Activated T-helper 9 cell treated with anti-CD3 and anti-CD28 coated beads, Interleukin-2, amount 50 U/mL, for 16 hours (primary cell): ENCODE data around the gene VILL.
A peak's percentile ranks its signal among the peaks of the same experiment; 100 is the strongest.
"Not testable (repeated sequence)": the region's sequence is repeated elsewhere in the genome, so short reads cannot be mapped to it uniquely, and the experiment has no call there.

Source experiments
- DNase-seq: peaks from one replicate; pipeline ENCODE4 v3.0.0-alpha.2; 2020; ENCODE audit warnings: low read depth

The VILL gene

GRCh38 chr3:37963635-37964034 lies 27.0 kb upstream of the VILL start:
- DNase-seq: no peak

- no peak for DNase-seq
Observed at GRCh38 chr3:37964146-37964545, 26.4 kb upstream of the VILL start.

- DNase-seq: no peak
Observed at GRCh38 chr3:37964716-37965115, 25.9 kb upstream of the VILL start.

- DNase-seq: peak; percentile 5
Observed at GRCh38 chr3:37967260-37967881, 23.2 kb upstream of the VILL start.

- DNase-seq: no peak
Observed at GRCh38 chr3:37968199-37968598, 22.4 kb upstream of the VILL start.

GRCh38 chr3:37968813-37969595 lies 21.6 kb upstream of the VILL start:
- no peak for DNase-seq

GRCh38 chr3:37969596-37970100 lies 20.9 kb upstream of the VILL start:
- DNase-seq: no peak

- no peak for DNase-seq
Observed at GRCh38 chr3:37970802-37971201, 19.8 kb upstream of the VILL start.

- no peak for DNase-seq
Observed at GRCh38 chr3:37971467-37971866, 19.1 kb upstream of the VILL start.

- not testable (repeated sequence) for DNase-seq
Observed at GRCh38 chr3:37972056-37972455, 18.5 kb upstream of the VILL start.

- DNase-seq: no peak
Observed at GRCh38 chr3:37973246-37974054, 17.1 kb upstream of the VILL start.

- peak; percentile 52 for DNase-seq
Observed at GRCh38 chr3:37974121-37975083, 16.2 kb upstream of the VILL start.

- DNase-seq: no peak
Observed at GRCh38 chr3:37979541-37980461, 10.8 kb upstream of the VILL start.

GRCh38 chr3:37980462-37981347 lies 9.9 kb upstream of the VILL start:
- no peak for DNase-seq

- no peak for DNase-seq
Observed at GRCh38 chr3:37981348-37981664, 9.3 kb upstream of the VILL start.

GRCh38 chr3:37982331-37982730 lies 8.3 kb upstream of the VILL start:
- DNase-seq: no peak

- no peak for DNase-seq
Observed at GRCh38 chr3:37984051-37984450, 6.5 kb upstream of the VILL start.

GRCh38 chr3:37984596-37984995 lies 6.0 kb upstream of the VILL start:
- DNase-seq: no peak

GRCh38 chr3:37985637-37986320 lies 4.8 kb upstream of the VILL start:
- DNase-seq: no peak
